K562 (cell line): ENCODE results near the gene UBE3D. TPM values are rescaled to one million over a fixed set of nuclear protein-coding genes. Genes with fewer than 3 reads are reported as not detected.

Source experiments
- ESRRA ChIP-seq: fragments of 450-650 bp; IDR thresholded peaks from 2 replicates; pipeline ENCODE4 v1.6.1; 2014; ENCODE audit warnings: low read depth, mild to moderate bottlenecking, moderate library complexity, borderline replicate concordance
- FOXA3 ChIP-seq, 2 experiments: fragments of 450-650 bp in 1 of 2; sonication (generic) in 1 of 2; formaldehyde crosslinking; IDR thresholded peaks in 1 of 2; conservative IDR thresholded peaks in 1 of 2; 2 replicates each; pipeline versions ENCODE4 v1.4.0 to v1.8.0; 2020 to 2022; ENCODE audit warnings: mild to moderate bottlenecking in 2 of 2, missing genetic modification reagents in 1 of 2
- GTF2B ChIP-seq: IDR thresholded peaks from 2 replicates; pipeline ENCODE4 v1.6.1; 2011; ENCODE audit not compliant: insufficient read length; ENCODE audit errors: extremely low read depth
- HNRNPH1 ChIP-seq: fragments of 200-400 bp; formaldehyde crosslinking; optimal IDR thresholded peaks from 2 replicates; pipeline ENCODE3; 2017; ENCODE audit warnings: low read depth, mild to moderate bottlenecking, low read length, moderate library complexity
- HNRNPUL1 ChIP-seq: fragments of 200-400 bp; formaldehyde crosslinking; IDR thresholded peaks from 2 replicates; pipeline ENCODE4 v1.6.1; 2017; ENCODE audit warnings: low read length
- HOMEZ ChIP-seq: fragments of 250-450 bp; sonication (Bioruptor Pico); IDR thresholded peaks from 2 replicates; pipeline ENCODE4 v1.4.0; 2020; ENCODE audit warnings: mild to moderate bottlenecking, moderate library complexity
- KAT8 ChIP-seq: fragments of 450-650 bp; IDR thresholded peaks from 2 replicates; pipeline ENCODE4 v1.6.1; 2016; ENCODE audit warnings: low read depth, mild to moderate bottlenecking
- SMARCB1 ChIP-seq: IDR thresholded peaks from 2 replicates; pipeline ENCODE4 v1.6.1; 2011; ENCODE audit warnings: improper control_type of control experiment, low read depth; ENCODE audit not compliant: insufficient read length
- SRSF9 ChIP-seq: fragments of 200-400 bp; formaldehyde crosslinking; IDR thresholded peaks from 2 replicates; pipeline ENCODE4 v1.6.1; 2017; ENCODE audit warnings: low read depth, low read length, borderline replicate concordance
- U2AF2 ChIP-seq: fragments of 200-400 bp; formaldehyde crosslinking; optimal IDR thresholded peaks from 2 replicates; pipeline ENCODE3; 2017; ENCODE audit warnings: low read depth, mild to moderate bottlenecking, low read length
- ZBTB49 ChIP-seq: sonication (generic); formaldehyde crosslinking; IDR thresholded peaks from 2 replicates; pipeline ENCODE4 v1.8.0; 2022; ENCODE audit warnings: missing genetic modification reagents, mild to moderate bottlenecking, borderline replicate concordance
- ZNF274 ChIP-seq: IDR thresholded peaks from 2 replicates; pipeline ENCODE4 v1.6.1; 2011; ENCODE audit warnings: low read depth, mild to moderate bottlenecking, low read length, moderate library complexity, borderline replicate concordance
- polyA plus RNA-seq, 8 experiments: library from polyadenylated mRNA; depleted of rRNA in 4 of 8; stranded (reverse) in 5 of 8; unstranded in 3 of 8; fragments of >200 nt; fragmentation: Nextera tagmentation in 2 of 8; fragmentation: Illumina TruSeq in 1 of 8; extraction: Ambion mirVana in 2 of 8; extraction: Trizol in 1 of 8; gene quantifications; 2 replicates each; pipeline versions ENCODE4 v1.2.1 to v1.2.3, GENCODE V29; 2011 to 2014; ENCODE audit warnings: inconsistent platforms in 1 of 8, missing spikeins in 1 of 8
- total RNA-seq, 7 experiments: library from RNA; depleted of rRNA in 6 of 7; stranded (reverse); fragments of >200 nt in 6 of 7; fragmentation: Illumina TruSeq in 2 of 7; extraction: Trizol in 2 of 7; gene quantifications; 2 replicates each; pipeline versions ENCODE4 v1.2.1 to v1.2.3, GENCODE V29; 2011 to 2021; ENCODE audit warnings: low replicate concordance in 1 of 7
- TF ChIP-seq, protein P1 (sequence below): IDR thresholded peaks from 3 replicates; pipeline ENCODE4 v1.6.1; 2011; ENCODE audit warnings: borderline replicate concordance, mild to moderate bottlenecking, moderate library complexity; ENCODE audit not compliant: insufficient read length; ENCODE audit errors: extremely low read depth

Gene UBE3D
- total and polyA plus RNA-seq, 9 of the 15 experiments (the other 6 are each of a cell fraction or from before 2014, with no cell fraction given), result 9.4 to 17.6 (median 11.9) TPM

GRCh38 chr6:83067448-83068439 is 2.1 kb upstream of the UBE3D start, which contains the start of gene DOP1A (continued):
- no peak; the same call in 1 of the 2 replicates for TF ChIP-seq ESRRA
- TF ChIP-seq HOMEZ (CRISPR knock-in tag), result no peak
- TF ChIP-seq, protein P1, sequence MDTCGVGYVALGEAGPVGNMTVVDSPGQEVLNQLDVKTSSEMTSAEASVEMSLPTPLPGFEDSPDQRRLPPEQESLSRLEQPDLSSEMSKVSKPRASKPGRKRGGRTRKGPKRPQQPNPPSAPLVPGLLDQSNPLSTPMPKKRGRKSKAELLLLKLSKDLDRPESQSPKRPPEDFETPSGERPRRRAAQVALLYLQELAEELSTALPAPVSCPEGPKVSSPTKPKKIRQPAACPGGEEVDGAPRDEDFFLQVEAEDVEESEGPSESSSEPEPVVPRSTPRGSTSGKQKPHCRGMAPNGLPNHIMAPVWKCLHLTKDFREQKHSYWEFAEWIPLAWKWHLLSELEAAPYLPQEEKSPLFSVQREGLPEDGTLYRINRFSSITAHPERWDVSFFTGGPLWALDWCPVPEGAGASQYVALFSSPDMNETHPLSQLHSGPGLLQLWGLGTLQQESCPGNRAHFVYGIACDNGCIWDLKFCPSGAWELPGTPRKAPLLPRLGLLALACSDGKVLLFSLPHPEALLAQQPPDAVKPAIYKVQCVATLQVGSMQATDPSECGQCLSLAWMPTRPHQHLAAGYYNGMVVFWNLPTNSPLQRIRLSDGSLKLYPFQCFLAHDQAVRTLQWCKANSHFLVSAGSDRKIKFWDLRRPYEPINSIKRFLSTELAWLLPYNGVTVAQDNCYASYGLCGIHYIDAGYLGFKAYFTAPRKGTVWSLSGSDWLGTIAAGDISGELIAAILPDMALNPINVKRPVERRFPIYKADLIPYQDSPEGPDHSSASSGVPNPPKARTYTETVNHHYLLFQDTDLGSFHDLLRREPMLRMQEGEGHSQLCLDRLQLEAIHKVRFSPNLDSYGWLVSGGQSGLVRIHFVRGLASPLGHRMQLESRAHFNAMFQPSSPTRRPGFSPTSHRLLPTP, result no peak
- no peak for TF ChIP-seq U2AF2
- TF ChIP-seq ZNF274, result no peak
- no peak for TF ChIP-seq HNRNPUL1
- no peak for TF ChIP-seq HNRNPH1
- no peak for TF ChIP-seq SMARCB1
- TF ChIP-seq SRSF9, result no peak
- no peak for TF ChIP-seq ZBTB49 (CRISPR knock-in tag)
- TF ChIP-seq FOXA3 (CRISPR knock-in tag; conservative IDR thresholded peaks at IDR 0.05 in 1 of 2, IDR thresholded peaks at IDR 0.05 in 1 of 2), result no peak
- no peak for TF ChIP-seq GTF2B
- TF ChIP-seq KAT8, result no peak
